GM12801 (cell line): Measurements from ENCODE around the gene PDZD4.

Experiments
- CTCF ChIP-seq: IDR thresholded peaks from one replicate; pipeline ENCODE4 v1.5.1; 2011; ENCODE audit warnings: control low read depth; ENCODE audit not compliant: insufficient read length; ENCODE audit errors: extremely low read depth

The PDZD4 gene

DNA sequence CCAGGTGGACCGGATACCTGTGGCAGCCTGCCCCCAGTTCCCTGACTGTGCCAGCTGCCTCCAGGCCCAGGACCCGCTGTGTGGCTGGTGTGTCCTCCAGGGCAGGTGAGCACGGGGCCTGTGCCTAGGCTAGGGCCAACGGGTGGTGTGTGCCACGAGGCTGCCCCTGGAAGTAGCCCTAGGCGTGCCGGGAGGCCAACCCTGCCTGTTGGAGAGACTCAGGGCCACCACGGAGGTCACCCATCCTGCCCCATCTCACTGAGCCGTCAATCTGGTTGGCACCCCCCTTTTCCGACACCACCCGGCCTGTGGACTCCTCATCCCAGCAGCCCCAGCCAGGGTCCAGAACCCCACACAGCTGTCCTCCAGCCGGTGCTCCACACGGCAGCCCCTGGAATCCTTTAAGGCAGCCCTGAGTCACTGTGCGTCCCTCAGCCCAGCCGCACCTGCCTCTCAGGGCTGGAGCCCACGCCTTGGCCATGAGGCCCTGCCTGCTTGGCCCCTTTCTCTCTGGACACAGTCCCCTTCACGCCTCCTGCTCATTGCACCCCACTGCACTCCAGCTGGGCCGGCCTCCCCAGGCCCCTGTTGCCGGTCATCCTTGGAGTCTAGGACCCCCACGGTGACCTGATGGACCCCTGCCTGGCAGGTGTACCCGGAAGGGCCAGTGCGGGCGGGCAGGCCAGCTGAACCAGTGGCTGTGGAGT, 61.0 kb downstream of the PDZD4 start:
- TF ChIP-seq CTCF, result no peak

GRCh38 chrX:153768311-153769157, 61.8 kb downstream of the PDZD4 start:
- TF ChIP-seq CTCF, result no peak

DNA sequence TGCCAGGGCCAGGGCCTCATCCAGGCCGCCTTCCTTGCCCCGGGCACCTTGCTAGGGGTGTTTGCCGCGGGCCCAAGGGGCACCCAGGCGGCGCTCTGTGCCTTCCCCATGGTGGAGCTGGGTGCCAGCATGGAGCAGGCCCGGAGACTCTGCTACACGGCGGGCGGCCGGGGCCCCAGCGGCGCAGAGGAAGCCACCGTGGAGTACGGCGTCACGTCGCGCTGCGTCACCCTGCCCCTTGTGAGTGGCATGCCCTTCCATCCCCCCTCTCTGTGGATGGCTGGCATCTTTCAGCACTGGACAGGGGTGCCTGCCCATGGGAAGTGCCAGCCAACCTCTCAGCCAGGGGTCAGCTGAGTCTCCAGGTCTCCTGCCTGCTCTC, 62.7 kb downstream of the PDZD4 start:
- no peak for TF ChIP-seq CTCF

DNA sequence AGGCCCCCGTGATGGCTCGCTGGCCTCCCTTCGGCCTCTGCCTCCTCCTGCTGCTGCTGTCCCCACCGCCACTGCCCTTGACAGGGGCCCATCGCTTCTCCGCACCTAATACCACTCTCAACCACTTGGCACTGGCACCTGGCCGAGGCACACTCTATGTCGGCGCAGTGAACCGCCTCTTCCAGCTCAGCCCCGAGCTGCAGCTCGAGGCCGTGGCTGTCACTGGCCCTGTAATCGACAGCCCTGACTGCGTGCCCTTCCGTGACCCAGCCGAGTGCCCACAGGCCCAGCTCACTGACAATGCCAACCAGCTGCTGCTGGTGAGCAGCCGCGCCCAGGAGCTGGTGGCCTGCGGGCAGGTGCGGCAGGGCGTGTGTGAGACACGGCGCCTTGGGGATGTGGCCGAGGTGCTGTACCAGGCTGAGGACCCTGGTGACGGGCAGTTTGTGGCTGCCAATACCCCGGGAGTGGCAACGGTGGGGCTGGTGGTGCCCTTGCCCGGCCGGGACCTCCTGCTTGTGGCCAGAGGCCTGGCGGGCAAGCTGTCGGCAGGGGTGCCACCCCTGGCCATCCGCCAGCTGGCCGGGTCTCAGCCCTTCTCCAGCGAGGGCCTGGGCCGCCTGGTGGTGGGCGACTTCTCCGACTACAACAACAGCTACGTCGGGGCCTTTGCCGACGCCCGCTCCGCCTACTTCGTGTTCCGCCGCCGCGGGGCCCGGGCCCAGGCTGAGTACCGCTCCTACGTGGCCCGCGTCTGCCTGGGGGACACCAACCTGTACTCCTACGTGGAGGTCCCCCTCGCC, 63.3 kb downstream of the PDZD4 start:
- no peak for TF ChIP-seq CTCF

DNA sequence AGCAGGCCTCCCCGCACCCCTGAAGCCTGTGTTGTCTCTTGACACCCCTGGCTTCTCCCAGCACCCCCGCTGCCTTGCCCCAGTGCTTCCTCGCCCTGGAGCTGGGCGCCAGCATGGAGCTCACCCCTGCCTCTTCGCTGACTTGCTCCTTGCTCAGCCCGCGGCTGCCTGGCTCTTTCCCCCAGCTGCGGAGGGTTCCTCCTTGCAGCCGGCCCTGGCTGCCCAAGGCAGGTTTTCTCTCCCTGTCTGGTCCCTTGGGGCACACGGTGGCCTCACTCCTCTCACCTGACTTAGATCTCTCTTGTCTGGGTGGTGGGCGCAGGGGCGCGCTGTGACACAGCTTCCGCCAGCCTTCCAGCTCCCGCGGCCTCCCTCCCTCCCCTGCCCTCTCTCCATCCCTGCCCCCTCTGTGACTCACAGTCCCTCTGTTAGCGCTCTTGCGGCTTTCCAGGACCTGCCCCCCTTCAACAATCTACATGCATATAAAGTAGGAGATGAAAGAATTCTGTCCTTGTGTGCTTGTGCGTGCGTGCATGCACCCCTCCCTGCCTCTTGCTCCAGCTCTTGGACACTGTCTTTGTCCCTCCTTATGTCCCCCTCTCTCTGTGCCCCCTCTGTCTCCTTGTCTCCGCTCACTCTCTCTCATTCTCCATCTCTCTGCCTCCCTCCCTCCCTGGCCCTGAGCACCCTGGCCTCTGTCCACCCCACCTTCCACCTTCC, 64.1 kb downstream of the PDZD4 start:
- TF ChIP-seq CTCF, result no peak

DNA sequence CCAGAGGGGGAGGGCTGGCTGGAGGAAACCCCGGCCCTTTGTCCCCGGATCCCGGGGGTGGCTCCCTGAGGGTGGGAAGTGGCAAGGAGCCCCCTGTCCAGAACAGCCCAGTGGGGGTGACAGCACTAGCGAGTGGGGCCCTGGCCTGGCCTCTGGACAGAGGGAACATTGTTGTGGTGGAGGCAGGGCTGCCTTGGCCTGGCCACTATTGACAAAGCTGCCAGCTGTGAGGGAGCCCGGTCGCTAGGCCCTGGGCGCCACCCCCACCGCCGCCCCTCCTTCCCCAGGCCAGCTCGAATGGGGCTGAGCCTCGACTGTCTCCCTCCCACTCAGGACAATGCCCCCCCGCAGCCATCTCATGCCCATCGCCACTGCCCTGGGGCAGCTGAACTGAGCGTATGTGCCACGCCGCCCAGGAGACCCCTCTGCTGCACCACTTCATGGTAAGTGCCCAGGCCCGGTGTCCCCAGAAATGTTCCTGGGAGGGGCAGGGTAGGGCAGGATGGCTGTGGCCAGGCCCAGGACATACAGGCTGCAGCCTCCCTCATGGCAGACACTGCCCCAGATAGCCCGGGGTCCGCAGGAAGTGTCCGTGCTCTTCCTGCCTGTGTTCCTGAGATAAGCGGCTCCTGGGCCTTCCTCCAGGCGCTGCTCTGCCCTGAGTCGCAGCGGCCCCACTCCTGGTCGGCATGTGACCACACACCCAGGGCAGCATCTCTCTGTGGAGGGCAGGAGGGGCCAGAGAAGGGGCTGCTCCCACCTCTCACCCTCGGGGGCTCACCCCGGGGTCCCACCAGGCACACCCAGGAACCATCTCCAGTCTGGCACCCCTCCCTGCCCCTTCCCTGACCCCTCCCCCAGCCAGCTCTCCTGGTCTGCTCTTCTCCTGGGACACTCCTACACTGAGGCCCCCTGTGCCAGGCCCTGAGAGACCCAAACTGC, 64.9 kb downstream of the PDZD4 start:
- TF ChIP-seq CTCF, result no peak
